GM23338 (cell line): ENCODE measurements around the gene ATP10D. TPM values are rescaled to one million over a fixed set of nuclear protein-coding genes. Genes with fewer than 3 reads are reported as not detected.

Experiments used
- ATAC-seq: fragments of 200-7000 bp; cut with Tn5 transposase; 3 replicates; pipeline ENCODE4 v1.9.1; 2020
- DNase-seq: peaks from one replicate; pipeline ENCODE4 v3.0.0-alpha.2; 2015; ENCODE audit warnings: low spot score
- H2AFZ ChIP-seq: fragments of 200-600 bp; sonication (generic); 2 replicates; pipeline ENCODE4 v1.8.0; 2016; ENCODE audit warnings: antibody characterized with exemption, mild to moderate bottlenecking, moderate library complexity
- H3F3A ChIP-seq: fragments of 200-600 bp; sonication (generic); replicated peaks from 2 replicates; pipeline ENCODE4 v1.8.0; 2017; ENCODE audit warnings: antibody characterized with exemption, mixed run types, low read depth
- H3K27ac ChIP-seq: fragments of 200-600 bp; sonication (generic); 2 replicates; pipeline ENCODE4 v1.6.1; 2016; ENCODE audit warnings: low read depth
- H3K27me3 ChIP-seq: fragments of 200-600 bp; sonication (generic); 2 replicates; pipeline ENCODE4 v1.8.0; 2016; ENCODE audit warnings: mild to moderate bottlenecking, mixed run types, moderate library complexity; ENCODE audit not compliant: insufficient read depth
- H3K36me3 ChIP-seq: fragments of 200-600 bp; sonication (generic); 2 replicates; pipeline ENCODE4 v1.8.0; 2016; ENCODE audit warnings: mild to moderate bottlenecking; ENCODE audit not compliant: insufficient read depth
- H3K4me1 ChIP-seq: fragments of 200-600 bp; sonication (generic); 2 replicates; pipeline ENCODE4 v1.8.0; 2016; ENCODE audit warnings: mild to moderate bottlenecking, moderate library complexity; ENCODE audit not compliant: insufficient read depth
- H3K4me2 ChIP-seq: fragments of 200-600 bp; sonication (generic); 2 replicates; pipeline ENCODE4 v1.7.1; 2017; ENCODE audit warnings: mixed run types
- H3K4me3 ChIP-seq: fragments of 200-600 bp; sonication (generic); 2 replicates; pipeline ENCODE4 v1.6.1; 2016; ENCODE audit warnings: mixed run types
- H3K79me2 ChIP-seq: fragments of 200-600 bp; sonication (generic); replicated peaks from 2 replicates; pipeline ENCODE4 v1.8.0; 2017; ENCODE audit warnings: mild to moderate bottlenecking; ENCODE audit not compliant: insufficient read depth
- H3K9me2 ChIP-seq: fragments of 200-600 bp; sonication (generic); 2 replicates; pipeline ENCODE4 v1.8.0; 2017; ENCODE audit not compliant: insufficient read depth
- H4K20me1 ChIP-seq: fragments of 200-600 bp; sonication (generic); replicated peaks from 2 replicates; pipeline ENCODE4 v1.8.0; 2017; ENCODE audit warnings: mild to moderate bottlenecking; ENCODE audit not compliant: insufficient read depth
- H3K27ac Mint-ChIP-seq: 2 replicates; pipeline ENCODE4 v1.8.0; 2020; ENCODE audit warnings: inconsistent platforms, mild to moderate bottlenecking, moderate library complexity, mixed read lengths
- H3K27me3 Mint-ChIP-seq: 3 replicates; pipeline ENCODE4 v1.8.0; 2022; ENCODE audit warnings: low read depth, mild to moderate bottlenecking, moderate library complexity, mixed read lengths, inconsistent platforms; ENCODE audit not compliant: insufficient read depth, poor library complexity
- H3K36me3 Mint-ChIP-seq: 3 replicates; pipeline ENCODE4 v1.8.0; 2021; ENCODE audit warnings: low read depth, mild to moderate bottlenecking, inconsistent platforms, moderate library complexity, mixed read lengths
- H3K4me1 Mint-ChIP-seq: 3 replicates; pipeline ENCODE4 v1.8.0; 2020; ENCODE audit warnings: mild to moderate bottlenecking, inconsistent platforms, mixed read lengths
- H3K4me3 Mint-ChIP-seq: 3 replicates; pipeline ENCODE4 v1.8.0; 2021; ENCODE audit warnings: moderate library complexity, mild to moderate bottlenecking, inconsistent platforms, mixed read lengths
- H3K9me3 Mint-ChIP-seq: 3 replicates; pipeline ENCODE4 v1.8.0; 2020; ENCODE audit warnings: moderate library complexity, mild to moderate bottlenecking, inconsistent platforms, mixed read lengths
- CREB1 ChIP-seq: fragments of 250-450 bp; sonication (Bioruptor Pico); IDR thresholded peaks from 2 replicates; pipeline ENCODE4 v1.5.0; 2020; ENCODE audit warnings: low read depth, mild to moderate bottlenecking, moderate library complexity
- CTCF ChIP-seq, 2 experiments: fragments of 200-600 bp in 1 of 2; sonication (generic) in 1 of 2; conservative IDR thresholded peaks; 2 replicates each; pipeline versions ENCODE4 v1.5.1 to v1.6.1; 2016 to 2017; ENCODE audit warnings: antibody characterized with exemption in 2 of 2, low read depth in 2 of 2, mild to moderate bottlenecking in 2 of 2, moderate library complexity in 1 of 2
- ETS1 ChIP-seq: IDR thresholded peaks from 2 replicates; pipeline ENCODE4 v1.6.1; 2016; ENCODE audit warnings: antibody characterized with exemption
- EZH2 ChIP-seq: fragments of 200-600 bp; sonication (generic); IDR thresholded peaks from one replicate; pipeline ENCODE4 v1.8.0; 2017; ENCODE audit warnings: antibody characterized with exemption, mild to moderate bottlenecking, low read depth; ENCODE audit not compliant: unreplicated experiment
- EZH2phosphoT487 ChIP-seq: fragments of 200-600 bp; sonication (generic); IDR thresholded peaks from one replicate; pipeline ENCODE4 v1.8.1; 2018; ENCODE audit warnings: antibody characterized with exemption; ENCODE audit not compliant: unreplicated experiment
- JUNB ChIP-seq: IDR thresholded peaks from one replicate; pipeline ENCODE4 v1.6.1; 2016; ENCODE audit warnings: antibody characterized with exemption; ENCODE audit not compliant: unreplicated experiment
- NANOG ChIP-seq: IDR thresholded peaks from 2 replicates; pipeline ENCODE4 v1.6.1; 2016; ENCODE audit warnings: antibody characterized with exemption, borderline replicate concordance
- POLR2AphosphoS5 ChIP-seq: IDR thresholded peaks from 2 replicates; pipeline ENCODE4 v1.6.1; 2016; ENCODE audit warnings: antibody characterized with exemption, low read depth
- REST ChIP-seq: IDR thresholded peaks from one replicate; pipeline ENCODE4 v1.6.1; 2018; ENCODE audit warnings: antibody characterized with exemption; ENCODE audit not compliant: unreplicated experiment
- STAT1 ChIP-seq: IDR thresholded peaks from one replicate; pipeline ENCODE4 v1.6.1; 2016; ENCODE audit warnings: antibody characterized with exemption; ENCODE audit not compliant: unreplicated experiment
- ZNF114 ChIP-seq: fragments of 250-450 bp; sonication (Bioruptor Pico); IDR thresholded peaks from 2 replicates; pipeline ENCODE4 v1.5.0; 2020; ENCODE audit warnings: mild to moderate bottlenecking, moderate library complexity
- ZNF331 ChIP-seq: fragments of 250-450 bp; sonication (Bioruptor Pico); IDR thresholded peaks from 2 replicates; pipeline ENCODE4 v1.5.0; 2020; ENCODE audit warnings: low read depth, mild to moderate bottlenecking, moderate library complexity
- ZNF462 ChIP-seq: fragments of 250-450 bp; sonication (Bioruptor Pico); IDR thresholded peaks from 2 replicates; pipeline ENCODE4 v1.5.0; 2020; ENCODE audit warnings: mild to moderate bottlenecking, moderate library complexity
- polyA plus RNA-seq: library from polyadenylated mRNA; unstranded; fragments of >200 nt; fragmentation: Nextera tagmentation; extraction: Ambion mirVana; gene quantifications from 2 replicates; pipeline ENCODE4 v1.2.1, GENCODE V29; 2016
- total RNA-seq: library from RNA; depleted of rRNA; stranded (reverse); fragments of >200 nt; shearing (Covaris generic); gene quantifications from 2 replicates; pipeline ENCODE4 v1.2.3, GENCODE V29; 2014

Gene ATP10D
- total and polyA plus RNA-seq, 2 experiments from 2014 or later = 4.5 to 4.7 TPM

- peaks cover 2% of the 10 kb centered on the region for H3K27me3 Mint-ChIP-seq
- H3K27ac Mint-ChIP-seq = no peak overlapping the region
- Histone ChIP-seq H3K4me1 (no peaks in the 10 kb centered on the region), H3K4me3 (no peak overlapping the region), H3K9me2 (no peaks in the 10 kb centered on the region; the same call in 1 of the 2 replicates), H2AFZ (no peak overlapping the region), H3K79me2 (no peaks in the 10 kb centered on the region), H4K20me1 (no peaks in the 10 kb centered on the region), H3K27ac (no peak overlapping the region), H3K36me3 (no peaks in the 10 kb centered on the region), H3F3A (no peaks in the 10 kb centered on the region), H3K4me2 (no peak overlapping the region), H3K27me3 (no peaks in the 10 kb centered on the region)
- ATAC-seq (no peak), DNase-seq (no peak)
- no peak overlapping the region for H3K4me3 Mint-ChIP-seq
- no peak for TF ChIP-seq JUNB
- TF ChIP-seq POLR2AphosphoS5 = no peak
- no peak for TF ChIP-seq ZNF114 (CRISPR knock-in tag)
- TF ChIP-seq STAT1 = no peak
- no peak for TF ChIP-seq NANOG
- TF ChIP-seq REST = no peak
- TF ChIP-seq EZH2phosphoT487 = no peak
- no peak for TF ChIP-seq EZH2
- TF ChIP-seq CREB1 = no peak
- no peak for TF ChIP-seq ZNF331 (CRISPR knock-in tag)
- TF ChIP-seq ZNF462 = no peak
- TF ChIP-seq ETS1 = no peak
- no peak for TF ChIP-seq CTCF (conservative IDR thresholded peaks at IDR 0.05; ENCODE audit: low read depth in 2 of 2)
- no peaks in the 10 kb centered on the region for H3K36me3 Mint-ChIP-seq
- peaks cover 11% of the 10 kb centered on the region for H3K4me1 Mint-ChIP-seq
- H3K9me3 Mint-ChIP-seq = no peaks in the 10 kb centered on the region
These were observed 9.7 kb upstream of the ATP10D start for GRCh38 chr4:47475411-47475810.
